A673 (cell line): ENCODE data around the gene RNF13.

ENCODE experiments used
- EZH2 ChIP-seq: fragments of 200-600 bp; sonication (generic); IDR thresholded peaks from 2 replicates; pipeline ENCODE4 v1.6.1; 2017; ENCODE audit warnings: borderline replicate concordance, low read depth, mild to moderate bottlenecking, mixed read lengths, antibody characterized with exemption, low read length; ENCODE audit not compliant: poor library complexity, severe bottlenecking
- TF ChIP-seq, protein P1 (sequence below): fragments of 300-800, 200-600 bp; sonication (generic); conservative IDR thresholded peaks from 2 replicates; pipeline ENCODE4 v1.5.1; 2017; ENCODE audit warnings: low read depth, mild to moderate bottlenecking, antibody characterized with exemption, low read length, moderate library complexity, mixed read lengths

DNA sequence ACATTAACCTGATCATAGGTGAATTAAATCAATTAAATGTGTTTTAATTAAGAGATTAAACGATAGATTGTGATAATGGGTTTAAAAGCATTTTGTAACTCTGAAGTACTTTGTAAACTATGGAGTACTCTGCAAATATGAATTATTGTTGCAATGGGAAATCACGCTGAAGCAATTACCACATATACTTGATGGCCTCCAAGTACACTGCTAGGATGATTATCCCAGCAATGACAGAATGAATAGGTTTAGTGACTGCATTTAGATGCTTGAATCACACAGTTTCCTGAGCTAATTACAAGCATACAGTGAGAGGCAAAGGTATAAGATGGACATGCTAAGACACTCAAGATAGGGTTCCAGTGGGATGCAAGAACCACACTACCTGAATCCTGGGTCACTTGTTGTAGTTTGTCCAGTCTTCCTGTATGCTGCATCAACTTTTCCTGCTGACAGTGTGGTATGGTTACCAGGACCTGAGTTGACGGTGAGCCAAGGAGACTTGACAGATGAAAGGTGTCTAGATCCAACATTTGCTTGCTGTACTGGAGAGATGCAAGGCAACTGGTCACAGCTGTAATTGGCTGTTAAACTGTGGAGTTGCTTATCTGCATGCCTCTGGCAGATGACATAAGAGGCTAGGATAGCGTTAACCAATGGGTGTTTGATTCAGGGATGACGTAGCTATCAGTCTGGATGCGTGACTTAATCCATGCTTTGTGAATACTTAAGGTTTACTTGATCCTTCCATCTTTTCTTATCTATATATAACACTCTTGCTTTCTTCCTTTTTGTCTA is 38.0 kb downstream of the RNF13 start:
- TF ChIP-seq, protein P1, sequence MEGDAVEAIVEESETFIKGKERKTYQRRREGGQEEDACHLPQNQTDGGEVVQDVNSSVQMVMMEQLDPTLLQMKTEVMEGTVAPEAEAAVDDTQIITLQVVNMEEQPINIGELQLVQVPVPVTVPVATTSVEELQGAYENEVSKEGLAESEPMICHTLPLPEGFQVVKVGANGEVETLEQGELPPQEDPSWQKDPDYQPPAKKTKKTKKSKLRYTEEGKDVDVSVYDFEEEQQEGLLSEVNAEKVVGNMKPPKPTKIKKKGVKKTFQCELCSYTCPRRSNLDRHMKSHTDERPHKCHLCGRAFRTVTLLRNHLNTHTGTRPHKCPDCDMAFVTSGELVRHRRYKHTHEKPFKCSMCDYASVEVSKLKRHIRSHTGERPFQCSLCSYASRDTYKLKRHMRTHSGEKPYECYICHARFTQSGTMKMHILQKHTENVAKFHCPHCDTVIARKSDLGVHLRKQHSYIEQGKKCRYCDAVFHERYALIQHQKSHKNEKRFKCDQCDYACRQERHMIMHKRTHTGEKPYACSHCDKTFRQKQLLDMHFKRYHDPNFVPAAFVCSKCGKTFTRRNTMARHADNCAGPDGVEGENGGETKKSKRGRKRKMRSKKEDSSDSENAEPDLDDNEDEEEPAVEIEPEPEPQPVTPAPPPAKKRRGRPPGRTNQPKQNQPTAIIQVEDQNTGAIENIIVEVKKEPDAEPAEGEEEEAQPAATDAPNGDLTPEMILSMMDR: no peak
- TF ChIP-seq EZH2: no peak
